OCI-LY7 (cell line): ENCODE data around the gene NCF2. TPM values are rescaled to one million over a fixed set of nuclear protein-coding genes. Genes with fewer than 3 reads are reported as not detected.

Source experiments
- Bru-seq: library from RNA; stranded (reverse); fragments of 400-500 nt; gene quantifications from one replicate; lab custom pipeline; 2021; lab: Mats Ljungman, UMichigan
- BruChase-seq, 2 experiments: library from RNA; stranded (reverse); fragments of 400-500 nt; gene quantifications; one replicate each; lab custom pipeline; 2021; lab: Mats Ljungman, UMichigan
- BruUV-seq: library from RNA; stranded (reverse); fragments of 400-500 nt; replicated peaks from 2 replicates; lab custom pipeline; 2021; lab: Mats Ljungman, UMichigan
- CTCF ChIA-PET: fragments of 300-600 bp; sonication (Branson Sonifier 250); formaldehyde crosslinking; loops from one replicate; lab custom pipeline; 2022; ENCODE audit warnings: antibody characterized with exemption; ENCODE audit not compliant: unreplicated experiment; lab: Charles Lee
- POLR2A ChIA-PET: fragments of 300-600 bp; sonication (Branson Sonifier 250); formaldehyde crosslinking; loops from one replicate; lab custom pipeline; 2022; ENCODE audit warnings: antibody characterized with exemption; lab: Charles Lee
- DNase-seq: peaks from one replicate; pipeline ENCODE4 v3.0.0-alpha.2; 2015; ENCODE audit warnings: low spot score
- H2AFZ ChIP-seq: fragments of 200-600 bp; sonication (generic), shearing (Covaris generic); 2 replicates; pipeline ENCODE4 v1.6.1; 2014; ENCODE audit warnings: mild to moderate bottlenecking, antibody characterized with exemption, low read length, moderate library complexity
- H3K27ac ChIP-seq: fragments of 200-600 bp; sonication (generic); 2 replicates; pipeline ENCODE4 v1.5.1; 2014; ENCODE audit warnings: mixed run types, low read depth, mild to moderate bottlenecking, moderate library complexity, low read length, inconsistent platforms; ENCODE audit not compliant: poor library complexity, severe bottlenecking
- H3K36me3 ChIP-seq: fragments of 200-600 bp; sonication (generic); 2 replicates; pipeline ENCODE4 v1.6.1; 2014; ENCODE audit warnings: mild to moderate bottlenecking, antibody characterized with exemption, low read length, moderate library complexity, mixed read lengths; ENCODE audit not compliant: insufficient read depth
- H3K4me1 ChIP-seq: fragments of 200-600 bp; sonication (generic); 2 replicates; pipeline ENCODE4 v1.5.1; 2014; ENCODE audit warnings: mild to moderate bottlenecking, low read length; ENCODE audit not compliant: insufficient read depth, poor library complexity, severe bottlenecking
- H3K4me2 ChIP-seq: fragments of 200-600 bp; sonication (generic); 2 replicates; pipeline ENCODE4 v1.6.1; 2014; ENCODE audit warnings: mild to moderate bottlenecking, low read length
- H3K4me3 ChIP-seq: fragments of 200-600 bp; sonication (generic); 2 replicates; pipeline ENCODE4 v1.5.1; 2014; ENCODE audit warnings: mild to moderate bottlenecking, low read depth, low read length; ENCODE audit not compliant: poor library complexity, severe bottlenecking
- H3K79me2 ChIP-seq: fragments of 200-600 bp; sonication (generic); 2 replicates; pipeline ENCODE4 v1.6.1; 2016; ENCODE audit warnings: low read depth, mild to moderate bottlenecking, low read length, moderate library complexity, mixed read lengths; ENCODE audit not compliant: insufficient read depth
- H3K9me2 ChIP-seq: fragments of 200-600 bp; sonication (generic); 2 replicates; pipeline ENCODE4 v1.6.1; 2016; ENCODE audit warnings: mild to moderate bottlenecking, low read length, mixed read lengths; ENCODE audit not compliant: insufficient read depth
- H3K9me3 ChIP-seq: fragments of 200-600 bp; sonication (generic); 2 replicates; pipeline ENCODE4 v1.6.1; 2014; ENCODE audit warnings: mild to moderate bottlenecking, mixed run types, low read length, mixed read lengths
- H4K20me1 ChIP-seq: fragments of 200-600 bp; sonication (generic); 2 replicates; pipeline ENCODE4 v1.6.1; 2014; ENCODE audit warnings: mild to moderate bottlenecking, antibody characterized with exemption, low read length, moderate library complexity, mixed read lengths; ENCODE audit not compliant: insufficient read depth
- CTCF ChIP-seq: fragments of 200-600 bp; sonication (generic); conservative IDR thresholded peaks from 2 replicates; pipeline ENCODE4 v1.5.1; 2014; ENCODE audit warnings: mild to moderate bottlenecking, antibody characterized with exemption, low read length, moderate library complexity, mixed read lengths
- EZH2phosphoT487 ChIP-seq: fragments of 200-600 bp; sonication (generic); IDR thresholded peaks from 2 replicates; pipeline ENCODE4 v1.6.1; 2018; ENCODE audit warnings: low read depth, borderline replicate concordance, mild to moderate bottlenecking, mixed run types, antibody characterized with exemption, low read length, moderate library complexity, mixed read lengths
- intact Hi-C: fragments of 100-400 bp; cut with micrococcal nuclease; formaldehyde crosslinking; loops from one replicate; pipeline ENCODE4 v1.10.0; 2022; ENCODE audit not compliant: unreplicated experiment
- long read RNA-seq: library from polyadenylated mRNA; stranded (forward); transcript quantifications from one replicate; pipeline ENCODE4 v2.0.0, GENCODE V29; 2022
- total RNA-seq, 2 experiments: library from RNA; depleted of rRNA in 1 of 2; stranded (reverse); fragments of >200 nt in 1 of 2; shearing (Covaris generic) in 1 of 2; gene quantifications; 2 replicates each; pipeline ENCODE4 v1.2.3, GENCODE V29; 2014 to 2022

Gene NCF2
- total RNA-seq (2014; rRNA removed; shearing (Covaris generic)) (4.0 and 5.0 TPM in 2 replicates), total RNA-seq (2022) (13.5 and 17.4 TPM in 2 replicates), Bru-seq, nascent RNA (percentile 49 among the genes with signal in this experiment), BruChase-seq, experiment 1, labeled RNA remaining after a 6-hour chase (percentile 48 among the genes with signal in this experiment), BruChase-seq, experiment 2, labeled RNA remaining after a 2-hour chase (percentile 49 among the genes with signal in this experiment)
- long read RNA-seq, transcript NCF2-201 (15 exons, 2,226 nt), result major isoform, 12 of 24 reads
- long read RNA-seq, partial matches to known transcripts, result 4 of 24 reads
- long read RNA-seq, other reads (novel, unspliced or antisense), result 7 of 24 reads

- Histone ChIP-seq H3K4me1 (peaks cover 69% of the 10 kb centered on the region), H4K20me1 (no peaks in the 10 kb centered on the region), H3K4me2 (peak within 1 kb of the TSS; percentile 88), H3K79me2 (peaks cover 4% of the 10 kb centered on the region; the same call in 1 of the 2 replicates), H3K9me3 (peaks cover 4% of the 10 kb centered on the region; the same call in 1 of the 2 replicates), H3K9me2 (no peaks in the 10 kb centered on the region), H2AFZ (peak within 1 kb of the TSS; percentile 58), H3K4me3 (peak within 1 kb of the TSS; percentile 62), H3K36me3 (no peaks in the 10 kb centered on the region; the same call in 1 of the 2 replicates), H3K27ac (peak within 1 kb of the TSS; percentile 95)
- CTCF ChIA-PET, result interaction anchor here (0.9 kb wide), 1 partner anchor 19 kb away, joined by 4 read pairs; no protein-coding TSS in a partner anchor
- POLR2A ChIA-PET, result interaction anchor here (0.6 to 2.3 kb wide), 7 partner anchors 8 to 280 kb away, joined by 3 to 11 read pairs (median 4); no protein-coding TSS in a partner anchor
- intact Hi-C loops, result loop anchor here (2.0 kb wide), 2 partner anchors 42 to 120 kb away; no protein-coding TSS in a partner anchor
- peak; percentile 89 for DNase-seq
- no TSS peak for BruUV-seq
- TF ChIP-seq EZH2phosphoT487 (no peak), CTCF (peak; percentile 31; the same call in 1 of the 2 replicates)
Measured at GRCh38 chr1:183590244-183591191, at the start of gene NCF2. Gene NCF2 (minus strand): TSS chr1:183590459. CDS start chr1:183590329, 130 bp downstream.

GRCh38 chr1:183638649-183639387, 48.6 kb upstream of the NCF2 start:
- DNase-seq, result no peak
- Histone ChIP-seq H3K9me2 (no peaks in the 10 kb centered on the region), H3K27ac (no peak overlapping the region), H3K4me2 (no peak overlapping the region), H4K20me1 (peaks cover 6% of the 10 kb centered on the region), H2AFZ (no peak overlapping the region), H3K4me3 (no peak overlapping the region), H3K36me3 (no peaks in the 10 kb centered on the region), H3K4me1 (peaks cover 10% of the 10 kb centered on the region), H3K79me2 (peaks cover 14% of the 10 kb centered on the region), H3K9me3 (no peaks in the 10 kb centered on the region)
- intact Hi-C loops, result loop anchor here (10.0 kb wide), 1 partner anchor 614 kb away; the partner anchor contains the start of gene LAMC1
- BruUV-seq, result no TSS peak
- ChIA-PET POLR2A (no interaction called here), CTCF (no interaction called here)
- no peak for TF ChIP-seq CTCF
